ENCODE results near the gene DOK3.

GRCh38 chr5:177510567-177511053 lies 984 bp upstream of the DOK3 start:
- TF ChIP-seq CTCF (IDR thresholded peaks at IDR 0.05 in 8 of 11, conservative IDR thresholded peaks at IDR 0.05 in 3 of 11) (peak in 1 of 11 experiments; percentile 11), POLR2A (IDR thresholded peaks at IDR 0.05) (peak in 1 of 3 donors; percentile 32)
